Measurements from ENCODE around the gene CLDN9.

The CLDN9 gene

GRCh38 chr16:3000540-3000939 lies 12.2 kb upstream of the CLDN9 start:
- DNase-seq, result no peak

GRCh38 chr16:3001316-3001715 lies 11.4 kb upstream of the CLDN9 start:
- no peak for DNase-seq

GRCh38 chr16:3003582-3004270 lies 9.0 kb upstream of the CLDN9 start:
- peak; percentile 99 for DNase-seq

GRCh38 chr16:3004319-3004718 lies 8.4 kb upstream of the CLDN9 start:
- no peak for DNase-seq

- DNase-seq, result no peak
These were observed 7.9 kb upstream of the CLDN9 start for GRCh38 chr16:3004781-3005284.

GRCh38 chr16:3007059-3007956 lies 5.4 kb upstream of the CLDN9 start:
- no peak for DNase-seq

GRCh38 chr16:3007957-3008689 lies 4.6 kb upstream of the CLDN9 start:
- DNase-seq, result no peak

GRCh38 chr16:3008690-3009037 lies 4.1 kb upstream of the CLDN9 start:
- DNase-seq, result no peak

- DNase-seq, result no peak
These were observed 2.9 kb upstream of the CLDN9 start for GRCh38 chr16:3009568-3010390.

- no peak for DNase-seq
These were observed 2.2 kb upstream of the CLDN9 start for GRCh38 chr16:3010510-3010909.

- no peak for DNase-seq
These were observed 477 bp upstream of the CLDN9 start for GRCh38 chr16:3012246-3012645.

GRCh38 chr16:3013491-3013951 lies 798 bp downstream of the CLDN9 start:
- no peak for DNase-seq

- DNase-seq, result no peak
These were observed 1.4 kb downstream of the CLDN9 start for GRCh38 chr16:3013998-3014690.

GRCh38 chr16:3014971-3015370 lies 2.2 kb downstream of the CLDN9 start:
- no peak for DNase-seq

GRCh38 chr16:3015865-3016521 lies 3.3 kb downstream of the CLDN9 start:
- DNase-seq, result no peak

- no peak for DNase-seq
These were observed 4.6 kb downstream of the CLDN9 start for GRCh38 chr16:3017344-3017743.

GRCh38 chr16:3017794-3018506 lies 5.2 kb downstream of the CLDN9 start, which contains the start of gene CLDN6:
CLDN6 (minus strand) TSS chr16:3018183; CDS start chr16:3016021, 2,162 bp downstream.
- no peak for DNase-seq

- no peak for DNase-seq
These were observed 7.0 kb downstream of the CLDN9 start for GRCh38 chr16:3019594-3020246.

- DNase-seq, result peak; percentile 85
These were observed 7.5 kb downstream of the CLDN9 start, which contains the start of gene TNFRSF12A for GRCh38 chr16:3020247-3020603. TNFRSF12A (plus strand) TSS chr16:3020368; CDS start chr16:3020398, 30 bp downstream.
